Gastroesophageal sphincter (tissue), 4 donors: ENCODE data around the gene MACROD2. TPM values are rescaled to one million over a fixed set of nuclear protein-coding genes. Genes with fewer than 3 reads are reported as not detected.

Experiments
- ATAC-seq: fragments of 150-250 bp; one replicate; pipeline ENCODE4 v1.9.1; 2016; ENCODE audit warnings: mild to moderate bottlenecking, moderate library complexity
- H3K27ac ChIP-seq, 4 donors: fragments of 200-600 bp; sonication (generic) in 3 of 4; 1 replicate in 3 of 4; 2 replicates in 1 of 4; pipeline ENCODE4 v1.5.1; 2016 to 2019
- H3K27me3 ChIP-seq: fragments of 200-600 bp; sonication (generic); one replicate; pipeline ENCODE4 v1.5.1; 2019
- H3K36me3 ChIP-seq, 2 donors: fragments of 200-600 bp; sonication (generic); one replicate each; pipeline ENCODE4 v1.5.1; 2019; ENCODE audit warnings: control low read depth in 1 of 2
- H3K4me1 ChIP-seq, 3 donors: fragments of 200-600 bp; sonication (generic); 1 replicate in 2 of 3; 2 replicates in 1 of 3; pipeline ENCODE4 v1.5.1; 2016 to 2019; ENCODE audit warnings: control low read depth in 2 of 3
- H3K4me3 ChIP-seq, 2 donors: fragments of 200-600 bp; sonication (generic); one replicate each; pipeline ENCODE4 v1.5.1; 2019; ENCODE audit warnings: mild to moderate bottlenecking in 1 of 2, moderate library complexity in 1 of 2
- H3K9me3 ChIP-seq, 3 donors: fragments of 200-600 bp; sonication (generic); one replicate each; pipeline ENCODE4 v1.5.1; 2017 to 2019; ENCODE audit warnings: control low read depth in 2 of 3
- EP300 ChIP-seq: sonication (generic); formaldehyde crosslinking; IDR thresholded peaks from one replicate; pipeline ENCODE4 v1.6.1; 2017; ENCODE audit warnings: antibody characterized with exemption, mild to moderate bottlenecking
- POLR2A ChIP-seq, 2 donors: fragments of 450-650 bp; IDR thresholded peaks; one replicate each; pipeline ENCODE4 v1.6.1; 2017; ENCODE audit warnings: antibody characterized with exemption in 2 of 2, mild to moderate bottlenecking in 2 of 2, moderate library complexity in 1 of 2
- POLR2AphosphoS5 ChIP-seq: sonication (generic); formaldehyde crosslinking; IDR thresholded peaks from one replicate; pipeline ENCODE4 v1.6.1; 2017; ENCODE audit warnings: antibody characterized with exemption
- WGBS, 2 donors: methylation state at CpG; one replicate each; pipeline ENCODE4 v1.1.5; 2018; ENCODE audit warnings: low coverage in 1 of 2; 5-methylcytosine and 5-hydroxymethylcytosine counted together
- total RNA-seq, 4 donors: library from RNA; depleted of rRNA; stranded (reverse); fragments of >200 nt; gene quantifications; one replicate each; pipeline ENCODE4 v1.1.0, GENCODE V29; 2016
- TF ChIP-seq, protein P1 (sequence below), 4 experiments: fragments of 200-600 bp in 2 of 4; fragments of 450-650 bp in 2 of 4; sonication (generic) in 1 of 4; IDR thresholded peaks; one replicate each; pipeline ENCODE4 v1.5.1; 2017 to 2019; ENCODE audit warnings: antibody characterized with exemption in 4 of 4, mild to moderate bottlenecking in 2 of 4, moderate library complexity in 2 of 4

The MACROD2 gene
- total RNA-seq, 4 donors from 2014 or later: 4.0 to 12.1 (median 7.4) TPM

DNA sequence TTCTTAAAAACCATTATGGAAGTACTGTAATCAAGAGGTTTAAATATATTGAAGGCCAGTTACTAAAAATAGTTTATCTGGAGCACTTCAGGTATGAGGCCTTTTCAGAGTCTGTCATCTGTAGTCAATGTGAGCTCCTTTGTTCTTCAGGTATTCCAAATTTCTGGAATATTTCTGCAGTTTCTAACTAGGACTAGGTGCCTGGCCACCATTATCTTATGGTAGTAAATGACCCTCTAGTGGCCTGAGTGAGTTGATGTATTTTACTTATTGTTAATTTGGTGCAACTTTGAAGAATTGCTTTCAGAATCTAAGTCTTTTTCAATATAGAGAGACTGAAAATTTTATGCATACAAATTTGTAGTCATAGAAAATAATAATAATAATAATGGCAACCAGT lies 437.3 kb downstream of the MACROD2 start:
- Histone ChIP-seq H3K27ac (no peak overlapping the region), H3K9me3 (no peaks in the 10 kb centered on the region), H3K27me3 (no peaks in the 10 kb centered on the region), H3K4me3 (no peak overlapping the region), H3K36me3 (no peaks in the 10 kb centered on the region), H3K4me1 (no peaks in the 10 kb centered on the region)
- no peak for ATAC-seq
- no peak for TF ChIP-seq POLR2A (IDR thresholded peaks at IDR 0.05)
- TF ChIP-seq POLR2AphosphoS5: no peak
- TF ChIP-seq, protein P1, sequence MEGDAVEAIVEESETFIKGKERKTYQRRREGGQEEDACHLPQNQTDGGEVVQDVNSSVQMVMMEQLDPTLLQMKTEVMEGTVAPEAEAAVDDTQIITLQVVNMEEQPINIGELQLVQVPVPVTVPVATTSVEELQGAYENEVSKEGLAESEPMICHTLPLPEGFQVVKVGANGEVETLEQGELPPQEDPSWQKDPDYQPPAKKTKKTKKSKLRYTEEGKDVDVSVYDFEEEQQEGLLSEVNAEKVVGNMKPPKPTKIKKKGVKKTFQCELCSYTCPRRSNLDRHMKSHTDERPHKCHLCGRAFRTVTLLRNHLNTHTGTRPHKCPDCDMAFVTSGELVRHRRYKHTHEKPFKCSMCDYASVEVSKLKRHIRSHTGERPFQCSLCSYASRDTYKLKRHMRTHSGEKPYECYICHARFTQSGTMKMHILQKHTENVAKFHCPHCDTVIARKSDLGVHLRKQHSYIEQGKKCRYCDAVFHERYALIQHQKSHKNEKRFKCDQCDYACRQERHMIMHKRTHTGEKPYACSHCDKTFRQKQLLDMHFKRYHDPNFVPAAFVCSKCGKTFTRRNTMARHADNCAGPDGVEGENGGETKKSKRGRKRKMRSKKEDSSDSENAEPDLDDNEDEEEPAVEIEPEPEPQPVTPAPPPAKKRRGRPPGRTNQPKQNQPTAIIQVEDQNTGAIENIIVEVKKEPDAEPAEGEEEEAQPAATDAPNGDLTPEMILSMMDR (IDR thresholded peaks at IDR 0.05): no peak
- TF ChIP-seq EP300: no peak

DNA sequence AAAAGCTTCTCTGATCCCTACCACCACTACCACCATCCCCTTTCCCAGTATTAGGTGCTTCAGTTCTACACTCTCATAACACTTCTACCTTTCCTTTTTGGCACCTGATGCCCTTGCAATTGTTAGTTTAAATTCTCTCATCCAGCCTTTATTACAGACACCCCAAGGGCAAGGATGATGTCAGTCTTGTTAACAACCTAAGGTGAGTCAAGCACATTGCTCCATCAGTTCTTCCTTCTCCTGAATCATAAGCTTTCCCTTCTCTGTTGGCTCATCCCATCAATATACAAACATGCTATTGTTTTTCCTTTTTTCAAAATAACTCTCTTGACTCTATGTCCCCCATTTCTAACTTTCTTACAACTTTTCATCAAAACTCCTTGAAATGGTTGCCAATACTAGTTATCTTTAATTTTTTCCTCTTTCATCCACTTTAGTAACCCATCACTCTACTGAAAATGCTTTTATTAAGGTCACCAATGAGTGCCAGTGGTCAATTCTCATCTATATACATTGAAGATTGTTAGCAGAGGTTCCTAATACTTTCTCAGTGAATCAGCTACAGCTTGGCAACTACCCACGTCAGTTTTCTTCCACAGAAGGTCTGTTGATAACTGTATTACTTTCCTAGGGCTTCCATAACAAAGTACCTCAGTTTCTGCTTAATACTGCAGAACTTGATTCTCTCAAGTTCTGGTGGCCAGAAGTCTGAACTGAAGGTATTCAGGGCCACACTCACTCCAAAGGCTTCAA lies 439.2 kb downstream of the MACROD2 start:
- ATAC-seq: no peak
- TF ChIP-seq POLR2AphosphoS5 (no peak), POLR2A (IDR thresholded peaks at IDR 0.05) (no peak), EP300 (no peak)
- TF ChIP-seq, protein P1 (IDR thresholded peaks at IDR 0.05): no peak
- WGBS, 2 donors: 14 to 50% methylated on average over 1 of the region's 1 CpG
- Histone ChIP-seq H3K4me1 (no peaks in the 10 kb centered on the region), H3K36me3 (no peaks in the 10 kb centered on the region), H3K27me3 (no peaks in the 10 kb centered on the region), H3K9me3 (peaks cover 0 to 9% (median 0%) of the 10 kb centered on the region in 3 donors), H3K4me3 (no peak overlapping the region), H3K27ac (no peak overlapping the region)

DNA sequence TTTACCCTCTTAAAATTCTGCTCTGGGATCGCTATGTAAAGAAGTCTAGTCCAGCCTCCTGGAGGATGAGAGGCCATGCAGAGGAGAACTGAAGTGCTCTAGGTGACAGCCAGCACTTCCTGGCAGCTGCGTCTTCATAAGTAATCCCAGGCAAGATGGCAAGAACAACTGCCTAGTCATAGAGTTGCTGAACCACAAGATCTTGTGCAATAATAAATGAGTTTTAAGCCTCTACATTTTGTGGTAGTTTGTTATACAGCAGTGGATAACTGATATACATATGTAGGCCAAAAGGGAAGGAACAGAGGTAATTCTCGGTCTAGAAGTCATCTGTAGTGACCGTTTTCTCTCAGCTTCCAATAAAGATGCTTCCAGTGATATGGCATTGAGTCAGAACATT lies 445.9 kb downstream of the MACROD2 start:
- Histone ChIP-seq H3K4me3 (no peak overlapping the region), H3K4me1 (no peaks in the 10 kb centered on the region), H3K27ac (no peak overlapping the region), H3K36me3 (no peaks in the 10 kb centered on the region), H3K27me3 (no peaks in the 10 kb centered on the region), H3K9me3 (peaks cover 0 to 9% (median 0%) of the 10 kb centered on the region in 3 donors)
- ATAC-seq: no peak
- whole genome bisulfite sequencing, 2 donors: 85 to 87% methylated on average over 3 to 4 of the region's 4 CpGs
- TF ChIP-seq, protein P1 (IDR thresholded peaks at IDR 0.05): no peak
- TF ChIP-seq POLR2A (IDR thresholded peaks at IDR 0.05) (no peak), EP300 (no peak), POLR2AphosphoS5 (no peak)

DNA sequence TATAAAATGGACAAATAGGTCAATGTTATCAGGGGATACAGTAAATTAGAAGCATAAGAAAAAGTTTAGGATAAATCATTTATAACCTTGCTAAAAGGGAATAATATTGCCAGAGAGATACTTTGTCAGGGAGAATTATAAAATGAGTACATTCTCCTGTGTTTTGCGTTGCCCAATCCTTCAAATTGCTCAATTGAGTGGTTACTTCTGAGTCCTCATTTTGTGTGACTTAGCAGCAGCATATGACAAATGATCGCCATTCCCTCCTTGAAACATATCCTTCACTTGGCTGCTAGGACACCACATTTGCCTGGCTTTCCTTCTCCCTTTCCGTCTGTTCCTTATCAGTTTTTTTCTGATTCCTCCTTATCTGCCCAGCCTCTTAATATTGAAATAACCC lies 448.8 kb downstream of the MACROD2 start:
- 74 to 78% methylated on average over 3 of the region's 3 CpGs for WGBS, 2 donors
- TF ChIP-seq POLR2AphosphoS5 (no peak), EP300 (no peak), POLR2A (IDR thresholded peaks at IDR 0.05) (no peak)
- TF ChIP-seq, protein P1 (IDR thresholded peaks at IDR 0.05): no peak
- no peak overlapping the region for H3K4me3 ChIP-seq

DNA sequence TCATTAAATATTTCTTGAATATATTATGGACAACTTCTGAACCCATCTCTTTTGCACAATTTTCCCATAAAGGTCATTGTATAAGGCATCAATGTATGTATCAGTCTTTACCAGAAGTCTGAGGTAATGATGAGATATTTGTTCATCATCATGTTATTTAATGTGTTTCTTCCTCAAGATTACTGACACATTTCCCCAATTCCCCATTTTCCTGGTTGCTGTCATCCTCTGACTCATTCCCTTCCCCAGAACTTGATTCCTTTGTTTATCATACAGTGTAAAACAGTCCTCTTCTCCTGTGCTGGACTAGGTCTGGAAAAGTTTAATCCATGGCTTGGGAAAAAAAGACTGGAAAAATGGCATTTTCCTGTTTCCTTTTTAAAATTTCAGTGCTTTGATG lies 450.0 kb downstream of the MACROD2 start:
- no peaks in the 10 kb centered on the region for H3K27me3 ChIP-seq
- H3K36me3 ChIP-seq: no peaks in the 10 kb centered on the region
- no peak overlapping the region for H3K27ac ChIP-seq
- no peak overlapping the region for H3K4me3 ChIP-seq
- TF ChIP-seq EP300: no peak
- no peak for TF ChIP-seq POLR2A (IDR thresholded peaks at IDR 0.05)
- TF ChIP-seq, protein P1 (IDR thresholded peaks at IDR 0.05): no peak
- no peak for TF ChIP-seq POLR2AphosphoS5
- H3K4me1 ChIP-seq: no peaks in the 10 kb centered on the region
- no peak for ATAC-seq
- H3K9me3 ChIP-seq: no peaks in the 10 kb centered on the region

More for the DNA sequence above, 448.8 kb downstream of the MACROD2 start:
- Histone ChIP-seq H3K9me3 (peaks cover 0 to under 1% (median 0%) of the 10 kb centered on the region in 3 donors), H3K36me3 (no peaks in the 10 kb centered on the region), H3K27me3 (no peaks in the 10 kb centered on the region), H3K27ac (no peak overlapping the region), H3K4me1 (no peaks in the 10 kb centered on the region)
- ATAC-seq: no peak
